HG03103 (cell line): ENCODE data around the gene MBNL1.

Experiments used
- ATAC-seq: cut with Tn5 transposase; IDR thresholded peaks from one replicate; pipeline ENCODE4 v1.9.1; 2021; ENCODE audit warnings: low read depth; ENCODE audit not compliant: unreplicated experiment

The MBNL1 gene

GRCh38 chr3:152271501-152272236, 2.9 kb downstream of the MBNL1 start:
- no peak for ATAC-seq

- no peak for ATAC-seq
Observed at GRCh38 chr3:152272771-152273242, 4.1 kb downstream of the MBNL1 start.

GRCh38 chr3:152276681-152277080, 8.0 kb downstream of the MBNL1 start:
- ATAC-seq = no peak

GRCh38 chr3:152277198-152277597, 8.5 kb downstream of the MBNL1 start:
- no peak for ATAC-seq

GRCh38 chr3:152278756-152279427, 10.2 kb downstream of the MBNL1 start:
- ATAC-seq = no peak

- ATAC-seq = no peak
Observed at GRCh38 chr3:152279479-152279878, 10.8 kb downstream of the MBNL1 start.

- ATAC-seq = no peak
Observed at GRCh38 chr3:152280539-152280938, 11.8 kb downstream of the MBNL1 start.

- ATAC-seq = peak; percentile 56
Observed at GRCh38 chr3:152281133-152281713, 12.5 kb downstream of the MBNL1 start.

- ATAC-seq = no peak
Observed at GRCh38 chr3:152282813-152283212, 14.1 kb downstream of the MBNL1 start.

GRCh38 chr3:152283492-152284381, 15.0 kb downstream of the MBNL1 start:
- ATAC-seq = no peak

GRCh38 chr3:152284906-152285305, 16.2 kb downstream of the MBNL1 start:
- no peak for ATAC-seq

GRCh38 chr3:152285509-152285908, 16.8 kb downstream of the MBNL1 start:
- no peak for ATAC-seq

GRCh38 chr3:152287898-152288576, 19.3 kb downstream of the MBNL1 start:
- no peak for ATAC-seq

GRCh38 chr3:152288681-152289080, 20.0 kb downstream of the MBNL1 start:
- ATAC-seq = no peak

- ATAC-seq = no peak
Observed at GRCh38 chr3:152289708-152290107, 21.0 kb downstream of the MBNL1 start.

- no peak for ATAC-seq
Observed at GRCh38 chr3:152290374-152290773, 21.6 kb downstream of the MBNL1 start.

- ATAC-seq = no peak
Observed at GRCh38 chr3:152291238-152291637, 22.5 kb downstream of the MBNL1 start.

GRCh38 chr3:152291649-152292066, 22.9 kb downstream of the MBNL1 start:
- no peak for ATAC-seq

GRCh38 chr3:152292366-152292765, 23.6 kb downstream of the MBNL1 start:
- ATAC-seq = no peak

GRCh38 chr3:152293347-152294006, 24.7 kb downstream of the MBNL1 start:
- ATAC-seq = no peak
